Measurements from ENCODE around the gene IGF2.

DNA sequence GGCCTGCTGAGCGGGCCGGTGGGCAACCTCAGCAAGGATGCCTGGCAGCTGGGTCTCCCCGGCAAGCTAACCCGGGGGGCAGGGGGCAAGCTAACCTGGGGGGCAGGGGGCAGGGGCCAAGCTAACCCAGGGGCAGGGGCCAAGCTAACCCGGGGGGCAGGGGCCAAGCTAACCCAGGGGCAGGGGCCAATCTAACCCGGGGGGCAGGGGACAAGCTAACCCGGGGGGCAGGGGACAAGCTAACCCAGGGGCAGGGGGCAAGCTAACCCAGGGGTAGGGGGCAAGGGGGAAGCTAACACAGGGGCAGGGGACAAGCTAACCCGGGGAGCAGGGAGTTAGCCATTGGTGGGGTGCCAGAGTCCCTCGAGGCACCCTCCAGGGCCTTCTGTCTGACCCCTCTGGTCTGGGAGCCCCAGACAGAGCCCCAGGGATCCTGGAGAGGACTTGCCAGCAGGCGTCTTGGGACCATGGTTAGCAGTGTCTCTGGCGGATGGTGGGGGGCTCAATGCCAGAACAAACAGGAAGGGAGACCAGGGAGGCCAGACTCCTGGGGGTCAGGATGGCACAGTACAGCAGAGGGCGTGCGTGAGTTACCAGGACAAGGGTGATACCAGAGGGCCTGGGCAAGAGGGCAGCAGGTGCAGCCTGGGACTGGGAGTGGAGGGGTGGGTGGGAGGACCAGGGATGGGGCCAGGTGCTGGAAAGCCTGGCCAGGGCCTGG lies 16.1 kb downstream of the IGF2 start:
- TF ChIP-seq, protein P1, sequence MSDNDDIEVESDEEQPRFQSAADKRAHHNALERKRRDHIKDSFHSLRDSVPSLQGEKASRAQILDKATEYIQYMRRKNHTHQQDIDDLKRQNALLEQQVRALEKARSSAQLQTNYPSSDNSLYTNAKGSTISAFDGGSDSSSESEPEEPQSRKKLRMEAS (CRISPR knock-in tag; IDR thresholded peaks at IDR 0.05): no peak
- TF ChIP-seq GTF2I (CRISPR knock-in tag; conservative IDR thresholded peaks at IDR 0.05) (no peak), CREM (CRISPR knock-in tag; IDR thresholded peaks at IDR 0.05) (no peak), GRHL2 (CRISPR knock-in tag; IDR thresholded peaks at IDR 0.05; ENCODE audit: insufficient replicate concordance, severe bottlenecking) (no peak), SP1 (CRISPR knock-in tag; conservative IDR thresholded peaks at IDR 0.05) (no peak)
- TF ChIP-seq, protein P2, sequence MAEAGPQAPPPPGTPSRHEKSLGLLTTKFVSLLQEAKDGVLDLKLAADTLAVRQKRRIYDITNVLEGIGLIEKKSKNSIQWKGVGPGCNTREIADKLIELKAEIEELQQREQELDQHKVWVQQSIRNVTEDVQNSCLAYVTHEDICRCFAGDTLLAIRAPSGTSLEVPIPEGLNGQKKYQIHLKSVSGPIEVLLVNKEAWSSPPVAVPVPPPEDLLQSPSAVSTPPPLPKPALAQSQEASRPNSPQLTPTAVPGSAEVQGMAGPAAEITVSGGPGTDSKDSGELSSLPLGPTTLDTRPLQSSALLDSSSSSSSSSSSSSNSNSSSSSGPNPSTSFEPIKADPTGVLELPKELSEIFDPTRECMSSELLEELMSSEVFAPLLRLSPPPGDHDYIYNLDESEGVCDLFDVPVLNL (CRISPR knock-in tag; IDR thresholded peaks at IDR 0.05; ENCODE audit: borderline replicate concordance, low read depth): no peak
- TF ChIP-seq, protein P3, sequence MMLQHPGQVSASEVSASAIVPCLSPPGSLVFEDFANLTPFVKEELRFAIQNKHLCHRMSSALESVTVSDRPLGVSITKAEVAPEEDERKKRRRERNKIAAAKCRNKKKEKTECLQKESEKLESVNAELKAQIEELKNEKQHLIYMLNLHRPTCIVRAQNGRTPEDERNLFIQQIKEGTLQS (CRISPR knock-in tag; conservative IDR thresholded peaks at IDR 0.05): no peak
- TF ChIP-seq, protein P4, sequence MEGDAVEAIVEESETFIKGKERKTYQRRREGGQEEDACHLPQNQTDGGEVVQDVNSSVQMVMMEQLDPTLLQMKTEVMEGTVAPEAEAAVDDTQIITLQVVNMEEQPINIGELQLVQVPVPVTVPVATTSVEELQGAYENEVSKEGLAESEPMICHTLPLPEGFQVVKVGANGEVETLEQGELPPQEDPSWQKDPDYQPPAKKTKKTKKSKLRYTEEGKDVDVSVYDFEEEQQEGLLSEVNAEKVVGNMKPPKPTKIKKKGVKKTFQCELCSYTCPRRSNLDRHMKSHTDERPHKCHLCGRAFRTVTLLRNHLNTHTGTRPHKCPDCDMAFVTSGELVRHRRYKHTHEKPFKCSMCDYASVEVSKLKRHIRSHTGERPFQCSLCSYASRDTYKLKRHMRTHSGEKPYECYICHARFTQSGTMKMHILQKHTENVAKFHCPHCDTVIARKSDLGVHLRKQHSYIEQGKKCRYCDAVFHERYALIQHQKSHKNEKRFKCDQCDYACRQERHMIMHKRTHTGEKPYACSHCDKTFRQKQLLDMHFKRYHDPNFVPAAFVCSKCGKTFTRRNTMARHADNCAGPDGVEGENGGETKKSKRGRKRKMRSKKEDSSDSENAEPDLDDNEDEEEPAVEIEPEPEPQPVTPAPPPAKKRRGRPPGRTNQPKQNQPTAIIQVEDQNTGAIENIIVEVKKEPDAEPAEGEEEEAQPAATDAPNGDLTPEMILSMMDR (IDR thresholded peaks at IDR 0.05): no peak
